Astrocyte (in vitro differentiated cells and primary cell): Measurements from ENCODE around the gene ARSG. TPM values are rescaled to one million over a fixed set of nuclear protein-coding genes. Genes with fewer than 3 reads are reported as not detected.

Experiments
- DNase-seq: peaks from one replicate; pipeline ENCODE4 v3.0.0-alpha.2; 2010; ENCODE audit warnings: low read depth
- FAIRE-seq: peaks from 2 replicates; lab custom pipeline; 2011; peaks lifted over from hg19 to GRCh38; lab: Jason Lieb, UNC
- H2AFZ ChIP-seq: 2 replicates; pipeline ENCODE4 v1.6.0; 2012; ENCODE audit warnings: low read depth, low read length, inconsistent platforms
- H3K27ac ChIP-seq: 2 replicates; pipeline ENCODE4 v1.5.1; 2011; ENCODE audit warnings: low read depth, low read length, inconsistent platforms
- H3K27me3 ChIP-seq: 2 replicates; pipeline ENCODE4 v1.6.0; 2011; ENCODE audit warnings: low read length, inconsistent platforms; ENCODE audit not compliant: insufficient read depth
- H3K36me3 ChIP-seq: 2 replicates; pipeline ENCODE4 v1.5.1; 2011; ENCODE audit warnings: low read length, inconsistent platforms; ENCODE audit not compliant: insufficient read depth
- H3K4me1 ChIP-seq: 2 replicates; pipeline ENCODE4 v1.5.1; 2011; ENCODE audit warnings: low read length, inconsistent platforms; ENCODE audit not compliant: insufficient read depth
- H3K4me2 ChIP-seq: 2 replicates; pipeline ENCODE4 v1.6.0; 2012; ENCODE audit warnings: low read length, inconsistent platforms
- H3K4me3 ChIP-seq: 2 replicates; pipeline ENCODE4 v1.5.1; 2011; ENCODE audit warnings: low read depth, mild to moderate bottlenecking, low read length, inconsistent platforms; ENCODE audit not compliant: insufficient read depth
- H3K79me2 ChIP-seq: 2 replicates; pipeline ENCODE4 v1.6.0; 2012; ENCODE audit warnings: mild to moderate bottlenecking, low read length, inconsistent platforms; ENCODE audit not compliant: insufficient read depth
- H3K9ac ChIP-seq: 2 replicates; pipeline ENCODE4 v1.6.0; 2012; ENCODE audit warnings: mild to moderate bottlenecking, low read length, inconsistent platforms
- H3K9me3 ChIP-seq: 2 replicates; pipeline ENCODE4 v1.5.1; 2012; ENCODE audit warnings: low read depth, mild to moderate bottlenecking, low read length, inconsistent platforms; ENCODE audit not compliant: insufficient read depth
- H4K20me1 ChIP-seq: 2 replicates; pipeline ENCODE4 v1.6.0; 2012; ENCODE audit warnings: low read length, inconsistent platforms; ENCODE audit not compliant: insufficient read depth
- H3K27ac Mint-ChIP-seq: one replicate; pipeline ENCODE4 v1.8.0; 2021; ENCODE audit warnings: mild to moderate bottlenecking, mixed read lengths; ENCODE audit not compliant: unreplicated experiment
- H3K27me3 Mint-ChIP-seq: one replicate; pipeline ENCODE4 v1.8.0; 2021; ENCODE audit warnings: low read depth, mixed read lengths; ENCODE audit not compliant: unreplicated experiment
- H3K36me3 Mint-ChIP-seq: one replicate; pipeline ENCODE4 v1.8.0; 2021; ENCODE audit warnings: low read depth, mixed read lengths; ENCODE audit not compliant: unreplicated experiment
- H3K4me1 Mint-ChIP-seq: one replicate; pipeline ENCODE4 v1.8.0; 2021; ENCODE audit warnings: low read depth, mixed read lengths; ENCODE audit not compliant: unreplicated experiment
- H3K4me3 Mint-ChIP-seq: one replicate; pipeline ENCODE4 v1.8.0; 2021; ENCODE audit warnings: mild to moderate bottlenecking, moderate library complexity, mixed read lengths; ENCODE audit not compliant: unreplicated experiment
- H3K9me3 Mint-ChIP-seq: one replicate; pipeline ENCODE4 v1.8.0; 2021; ENCODE audit warnings: mild to moderate bottlenecking, mixed read lengths; ENCODE audit not compliant: unreplicated experiment
- CTCF ChIP-seq: IDR thresholded peaks from 2 replicates; pipeline ENCODE4 v1.5.1; 2011; ENCODE audit warnings: low read depth, mild to moderate bottlenecking, inconsistent platforms, low read length, moderate library complexity; ENCODE audit not compliant: insufficient read depth
- EZH2 ChIP-seq: IDR thresholded peaks from 2 replicates; pipeline ENCODE4 v1.6.1; 2012; ENCODE audit warnings: mild to moderate bottlenecking, low read length, inconsistent platforms; ENCODE audit not compliant: insufficient read depth
- total RNA-seq: library from RNA; stranded (reverse); gene quantifications from 2 replicates; pipeline ENCODE4 v1.2.1, GENCODE V29; 2021

ARSG gene
- total RNA-seq, 1 donor from 2014 or later: 2.6 TPM

DNA sequence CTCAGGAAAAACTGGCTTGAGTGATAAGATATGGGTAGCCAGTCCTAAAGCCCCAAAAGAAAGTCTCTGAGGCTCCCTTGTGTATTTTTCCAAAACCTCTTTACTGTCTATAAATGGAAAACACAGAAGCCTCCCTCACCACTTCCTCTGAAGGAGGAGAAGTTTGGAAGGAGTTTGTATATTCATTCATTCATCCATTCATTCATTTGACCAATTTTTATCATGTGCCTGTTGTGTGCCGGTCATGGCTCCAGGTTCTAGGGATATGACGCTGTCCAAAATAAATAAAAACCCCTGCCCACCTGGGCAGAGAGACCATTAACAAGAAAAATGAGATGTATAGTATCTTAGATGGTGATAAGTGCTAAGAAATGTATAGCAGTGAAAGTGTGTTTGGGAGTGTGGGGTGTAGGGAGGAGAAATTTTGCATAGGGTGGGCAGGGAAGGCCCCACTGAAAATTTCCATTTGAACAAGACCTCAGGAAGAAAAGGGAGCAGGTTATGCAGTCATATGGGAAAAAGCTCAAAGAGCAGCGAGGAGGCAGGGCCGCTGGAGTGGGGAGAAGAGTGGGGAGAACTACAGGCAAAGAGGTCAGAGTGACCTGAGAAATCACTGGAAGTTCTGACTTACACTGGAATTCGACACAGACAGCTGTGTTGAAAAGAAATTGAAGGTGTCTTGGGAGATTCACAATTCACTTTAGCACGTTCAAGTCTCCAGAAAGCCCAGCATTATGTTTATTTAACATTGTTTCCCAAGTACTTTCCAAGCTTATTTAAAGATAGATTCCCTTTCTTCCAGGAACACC, 172.1 kb downstream of the ARSG start:
- H3K27me3 Mint-ChIP-seq: peaks cover 2% of the 10 kb centered on the region
- Histone ChIP-seq H3K79me2 (no peaks in the 10 kb centered on the region), H3K4me1 (peaks cover 4% of the 10 kb centered on the region), H2AFZ (no peak overlapping the region), H3K4me3 (no peak overlapping the region), H3K9me3 (no peaks in the 10 kb centered on the region), H3K27me3 (peaks cover 8% of the 10 kb centered on the region), H3K4me2 (no peak overlapping the region), H4K20me1 (no peaks in the 10 kb centered on the region), H3K36me3 (no peaks in the 10 kb centered on the region), H3K9ac (no peak overlapping the region), H3K27ac (no peak overlapping the region)
- FAIRE-seq: no peak
- H3K4me3 Mint-ChIP-seq: no peak overlapping the region
- no peak overlapping the region for H3K27ac Mint-ChIP-seq
- no peaks in the 10 kb centered on the region for H3K9me3 Mint-ChIP-seq
- H3K36me3 Mint-ChIP-seq: no peaks in the 10 kb centered on the region
- no peak for TF ChIP-seq EZH2
- no peak for TF ChIP-seq CTCF
- no peak for DNase-seq
- H3K4me1 Mint-ChIP-seq: peaks cover 8% of the 10 kb centered on the region

- no peak for TF ChIP-seq EZH2
- no peak for TF ChIP-seq CTCF
- H3K9me3 Mint-ChIP-seq: no peaks in the 10 kb centered on the region
- Histone ChIP-seq H3K4me1 (peaks cover 8% of the 10 kb centered on the region), H3K9ac (peak overlapping the region; percentile 43), H3K27ac (peak overlapping the region; percentile 45), H2AFZ (no peak overlapping the region), H4K20me1 (no peaks in the 10 kb centered on the region), H3K79me2 (no peaks in the 10 kb centered on the region), H3K4me2 (peak overlapping the region; percentile 42), H3K9me3 (no peaks in the 10 kb centered on the region), H3K4me3 (no peak overlapping the region), H3K36me3 (no peaks in the 10 kb centered on the region), H3K27me3 (peaks cover 2% of the 10 kb centered on the region)
- DNase-seq (peak; percentile 45), FAIRE-seq (no peak)
- H3K27me3 Mint-ChIP-seq: peaks cover 2% of the 10 kb centered on the region
- H3K4me3 Mint-ChIP-seq: no peak overlapping the region
- H3K4me1 Mint-ChIP-seq: peaks cover 15% of the 10 kb centered on the region
- H3K27ac Mint-ChIP-seq: peak overlapping the region; percentile 2
- no peaks in the 10 kb centered on the region for H3K36me3 Mint-ChIP-seq
Observed at GRCh38 chr17:68468334-68468733, 177.0 kb downstream of the ARSG start.

DNA sequence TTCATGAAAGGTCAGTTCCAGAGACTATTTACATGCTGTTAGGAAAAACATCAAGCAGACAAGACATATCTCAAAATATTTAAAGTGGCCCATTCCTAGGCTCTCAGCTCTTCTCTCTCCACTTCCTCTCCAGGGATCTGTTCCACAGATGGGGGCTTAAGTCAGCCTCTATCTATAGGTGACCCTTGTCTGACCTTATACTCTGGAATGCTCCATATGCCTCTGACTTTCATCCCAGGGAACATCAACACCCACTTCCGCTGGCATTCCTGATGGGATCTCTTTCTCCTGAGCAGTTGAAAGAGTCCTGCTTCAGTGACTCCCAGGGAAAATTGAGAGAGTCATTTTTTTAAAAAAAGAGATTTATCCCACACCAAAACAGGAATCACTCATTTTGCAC, 177.5 kb downstream of the ARSG start:
- Histone ChIP-seq H3K9ac (peak overlapping the region; percentile 43), H3K36me3 (no peaks in the 10 kb centered on the region), H3K4me1 (peaks cover 8% of the 10 kb centered on the region), H4K20me1 (no peaks in the 10 kb centered on the region), H2AFZ (no peak overlapping the region), H3K4me3 (no peak overlapping the region), H3K27me3 (peaks cover 2% of the 10 kb centered on the region), H3K27ac (peak overlapping the region; percentile 45), H3K9me3 (no peaks in the 10 kb centered on the region), H3K79me2 (no peaks in the 10 kb centered on the region), H3K4me2 (peak overlapping the region; percentile 42)
- Mint-ChIP-seq H3K9me3 (no peaks in the 10 kb centered on the region), H3K36me3 (no peaks in the 10 kb centered on the region), H3K27me3 (peaks cover 2% of the 10 kb centered on the region), H3K4me1 (peaks cover 15% of the 10 kb centered on the region), H3K27ac (no peak overlapping the region), H3K4me3 (no peak overlapping the region)
- TF ChIP-seq CTCF (no peak), EZH2 (no peak)
- DNase-seq (no peak), FAIRE-seq (no peak)
